ENCODE results near the gene ATP9A.

GRCh38 chr20:51640743-51641142 is 127.4 kb downstream of the ATP9A start:
- no peak for TF ChIP-seq EZH2 (IDR thresholded peaks at IDR 0.05; ENCODE audit: low read length, missing control alignments)
- no peak for TF ChIP-seq CTCF (conservative IDR thresholded peaks at IDR 0.05 in 1 of 2, IDR thresholded peaks at IDR 0.05 in 1 of 2; ENCODE audit: low read depth in 1 of 2, low read length in 2 of 2)
